Erythroblast (primary cell): ENCODE data around the gene MS4A4A.

ENCODE experiments used
- GATA1 ChIP-seq: IDR thresholded peaks from 2 replicates; pipeline ENCODE4 v1.6.1; 2011; ENCODE audit warnings: low read depth, mild to moderate bottlenecking, control low read depth, low read length, moderate library complexity
- POLR2A ChIP-seq: IDR thresholded peaks from 2 replicates; pipeline ENCODE4 v1.6.1; 2011; ENCODE audit warnings: mild to moderate bottlenecking, low read length

GRCh38 chr11:60310407-60310998 is 30.0 kb downstream of the MS4A4A start:
- TF ChIP-seq POLR2A (no peak), GATA1 (no peak)
